A549 (cell line): ENCODE results near the gene RPRM. TPM values are rescaled to one million over a fixed set of nuclear protein-coding genes. Genes with fewer than 3 reads are reported as not detected.
"Not testable (repeated sequence)": the region's sequence is repeated elsewhere in the genome, so short reads cannot be mapped to it uniquely, and the experiment has no call there.

Source experiments
- ATAC-seq, 2 experiments: fragments of 200-7000 bp in 1 of 2; fragments of >200 bp in 1 of 2; cut with Nextera tagmentation in 1 of 2; cut with Tn5 transposase in 1 of 2; 3 replicates each; pipeline versions ENCODE4 v1.8.0 to v1.9.1; 2018 to 2020; ENCODE audit warnings: mild to moderate bottlenecking in 1 of 2, moderate library complexity in 1 of 2
- CTCF ChIA-PET: fragments of 300-600 bp; sonication (Branson Sonifier 250); formaldehyde crosslinking; extraction: SDS; loops from one replicate; lab custom pipeline; 2021; ENCODE audit warnings: antibody characterized with exemption, inconsistent platforms; lab: Yijun Ruan, JAX
- POLR2A ChIA-PET: fragments of 350-600 bp; formaldehyde crosslinking; extraction: SDS; loops from one replicate; lab custom pipeline; 2021; ENCODE audit warnings: antibody characterized with exemption, inconsistent platforms; lab: Yijun Ruan, JAX
- DNase-seq, 2 experiments: peaks; one replicate each; pipeline versions ENCODE4 v3.0.0 to v3.0.0-alpha.2; 2011 to 2016; ENCODE audit warnings: low read depth in 1 of 2, low spot score in 1 of 2
- FAIRE-seq: peaks from 2 replicates; lab custom pipeline; 2011; peaks lifted over from hg19 to GRCh38; lab: Jason Lieb, UNC
- H3K27ac ChIP-seq, 2 experiments: fragments of >200 bp; sonication (Bioruptor Twin); formaldehyde crosslinking; 3 replicates each; pipeline ENCODE4 v1.5.1; 2016 to 2017
- H3K4me1 ChIP-seq: fragments of >200 bp; sonication (Bioruptor Twin); formaldehyde crosslinking; 3 replicates; pipeline ENCODE4 v1.6.1; 2016
- H3K4me2 ChIP-seq: fragments of >200 bp; sonication (Bioruptor Twin); formaldehyde crosslinking; 3 replicates; pipeline ENCODE4 v1.6.1; 2016
- H3K4me3 ChIP-seq: fragments of >200 bp; sonication (Bioruptor Twin); formaldehyde crosslinking; 3 replicates; pipeline ENCODE4 v1.5.1; 2016
- H3K9me3 ChIP-seq: fragments of >200 bp; sonication (Bioruptor Twin); formaldehyde crosslinking; 3 replicates; pipeline ENCODE4 v1.6.1; 2016
- BHLHE40 ChIP-seq: IDR thresholded peaks from 2 replicates; pipeline ENCODE4 v1.6.1; 2012; ENCODE audit warnings: low read depth, low read length, inconsistent platforms
- CBX8 ChIP-seq: fragments of 200-600 bp; sonication (generic); IDR thresholded peaks from 2 replicates; pipeline ENCODE4 v1.6.1; 2016
- CEBPB ChIP-seq, 2 experiments: fragments of >200 bp in 1 of 2; sonication (Bioruptor Twin) in 1 of 2; formaldehyde crosslinking in 1 of 2; IDR thresholded peaks; 2 replicates each; pipeline ENCODE4 v1.6.1; 2012 to 2016
- CHD4 ChIP-seq: fragments of 200-600 bp; sonication (generic); IDR thresholded peaks from 2 replicates; pipeline ENCODE4 v1.6.1; 2016; ENCODE audit warnings: antibody characterized with exemption, mild to moderate bottlenecking, borderline replicate concordance
- EHF ChIP-seq: fragments of 250-450 bp; sonication (Bioruptor Pico); IDR thresholded peaks from 2 replicates; pipeline ENCODE4 v1.5.0; 2020; ENCODE audit warnings: mild to moderate bottlenecking
- FOSB ChIP-seq: fragments of 250-450 bp; sonication (Bioruptor Pico); IDR thresholded peaks from 2 replicates; pipeline ENCODE4 v1.5.0; 2020; ENCODE audit warnings: mild to moderate bottlenecking, moderate library complexity
- GATA3 ChIP-seq: IDR thresholded peaks from 2 replicates; pipeline ENCODE4 v1.6.1; 2012; ENCODE audit warnings: borderline replicate concordance
- HDAC2 ChIP-seq: fragments of 200-600 bp; sonication (generic); IDR thresholded peaks from 2 replicates; pipeline ENCODE4 v1.6.1; 2016
- HEYL ChIP-seq: fragments of 250-450 bp; sonication (Bioruptor Pico); IDR thresholded peaks from 2 replicates; pipeline ENCODE4 v1.8.0; 2021; ENCODE audit warnings: mild to moderate bottlenecking, moderate library complexity
- HOXA7 ChIP-seq: fragments of 250-450 bp; sonication (Bioruptor Pico); IDR thresholded peaks from 2 replicates; pipeline ENCODE4 v1.5.0; 2020; ENCODE audit warnings: mild to moderate bottlenecking, moderate library complexity
- JUN ChIP-seq, 2 experiments: fragments of >200 bp; sonication (Bioruptor Twin); formaldehyde crosslinking; IDR thresholded peaks; 2 replicates in 1 of 2; 3 replicates in 1 of 2; pipeline ENCODE4 v1.6.1; 2016 to 2017
- JUNB ChIP-seq: fragments of >200 bp; sonication (Bioruptor Twin); formaldehyde crosslinking; IDR thresholded peaks from 2 replicates; pipeline ENCODE4 v1.6.1; 2016
- KDM5A ChIP-seq: fragments of 200-600 bp; sonication (generic); IDR thresholded peaks from 2 replicates; pipeline ENCODE4 v1.6.1; 2016; ENCODE audit warnings: antibody characterized with exemption, mild to moderate bottlenecking
- NPAS2 ChIP-seq: fragments of 250-450 bp; sonication (Bioruptor Pico); IDR thresholded peaks from 2 replicates; pipeline ENCODE4 v1.8.0; 2022; ENCODE audit warnings: mild to moderate bottlenecking, moderate library complexity, borderline replicate concordance
- NR3C1 ChIP-seq: fragments of >200 bp; sonication (Bioruptor Twin); formaldehyde crosslinking; IDR thresholded peaks from 3 replicates; pipeline ENCODE4 v1.6.1; 2017
- PHF8 ChIP-seq: fragments of 200-600 bp; sonication (generic); IDR thresholded peaks from 2 replicates; pipeline ENCODE4 v1.6.1; 2016; ENCODE audit warnings: low read depth, mild to moderate bottlenecking, antibody characterized with exemption, moderate library complexity, borderline replicate concordance
- POLR2A ChIP-seq: IDR thresholded peaks from 2 replicates; pipeline ENCODE4 v1.6.1; 2012; ENCODE audit warnings: mild to moderate bottlenecking, low read length
- RNF2 ChIP-seq: fragments of 200-600 bp; sonication (generic); IDR thresholded peaks from 2 replicates; pipeline ENCODE4 v1.6.1; 2016; ENCODE audit warnings: low read depth, mild to moderate bottlenecking, antibody characterized with exemption, moderate library complexity, borderline replicate concordance
- SMC3 ChIP-seq: fragments of >200 bp; sonication (Bioruptor Twin); formaldehyde crosslinking; IDR thresholded peaks from 3 replicates; pipeline ENCODE4 v1.6.1; 2018; ENCODE audit warnings: inconsistent platforms
- ZC3H11A ChIP-seq: fragments of 450-650 bp; IDR thresholded peaks from 2 replicates; pipeline ENCODE4 v1.6.1; 2014; ENCODE audit warnings: antibody characterized with exemption, mild to moderate bottlenecking
- ZSCAN20 ChIP-seq: fragments of 250-450 bp; sonication (Bioruptor Pico); IDR thresholded peaks from 2 replicates; pipeline ENCODE4 v1.8.0; 2022; ENCODE audit warnings: mild to moderate bottlenecking, moderate library complexity
- WGBS: methylation state at CpG from one replicate; pipeline ENCODE4 v1.1.6; 2017; ENCODE audit errors: missing lambda C conversion rate; 5-methylcytosine and 5-hydroxymethylcytosine counted together
- polyA plus RNA-seq, 4 experiments: library from polyadenylated mRNA; depleted of rRNA in 3 of 4; stranded (reverse); fragments of >200 nt; fragmentation: RNase III in 1 of 4; extraction: RNeasy Plus Mini Kit Qiagen cat#74134 plus additional on column Dnase treatment in 1 of 4; gene quantifications; 2 replicates in 3 of 4; 3 replicates in 1 of 4; pipeline ENCODE4 v1.2.3, GENCODE V29; 2011 to 2017
- TF ChIP-seq, protein P1 (sequence below): fragments of >200 bp; sonication (Bioruptor Twin); formaldehyde crosslinking; IDR thresholded peaks from 3 replicates; pipeline ENCODE4 v1.5.1; 2016
- TF ChIP-seq, protein P2 (sequence below): IDR thresholded peaks from 2 replicates; pipeline ENCODE4 v1.6.1; 2012
- TF ChIP-seq, protein P3 (sequence below): fragments of >200 bp; sonication (Bioruptor Twin); formaldehyde crosslinking; IDR thresholded peaks from 2 replicates; pipeline ENCODE4 v1.6.1; 2016
- TF ChIP-seq, protein P4 (sequence below): fragments of 250-450 bp; sonication (Bioruptor Pico); IDR thresholded peaks from 2 replicates; pipeline ENCODE4 v1.5.0; 2021; ENCODE audit warnings: mild to moderate bottlenecking, moderate library complexity, borderline replicate concordance
- TF ChIP-seq, protein P5 (sequence below): IDR thresholded peaks from 2 replicates; pipeline ENCODE4 v1.6.1; 2012; ENCODE audit warnings: low read depth, borderline replicate concordance
- TF ChIP-seq, protein P6 (sequence below): fragments of >200 bp; sonication (Bioruptor Twin); formaldehyde crosslinking; IDR thresholded peaks from 3 replicates; pipeline ENCODE4 v1.6.1; 2016

Gene RPRM
- polyA plus RNA-seq, 2 of the 4 experiments (the other 2 are of a cell fraction): not detected

DNA sequence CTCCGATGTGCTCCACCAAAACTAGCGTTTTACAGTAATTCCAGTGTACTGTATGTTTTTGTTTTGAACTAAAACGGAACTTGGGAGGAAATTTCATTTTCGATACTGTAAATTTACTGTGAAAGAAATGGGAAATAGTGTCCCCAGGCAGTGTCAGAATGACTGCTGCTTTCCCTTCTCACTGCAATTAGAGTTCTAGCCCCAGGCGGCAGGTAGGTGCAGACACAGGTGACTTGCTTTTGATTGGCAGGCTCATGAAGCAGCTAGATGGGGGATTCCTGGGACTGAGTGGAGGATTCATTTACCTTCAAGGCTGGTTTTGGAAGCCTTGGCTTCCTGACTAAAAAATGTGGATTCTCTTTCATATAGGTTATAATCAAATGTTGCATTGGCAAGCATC is 27.0 kb downstream of the RPRM start:
- Histone ChIP-seq H3K4me2 (no peak overlapping the region), H3K9me3 (no peaks in the 10 kb centered on the region), H3K4me3 (no peak overlapping the region), H3K27ac (no peak overlapping the region), H3K4me1 (no peaks in the 10 kb centered on the region)
- CTCF ChIA-PET: no interaction called here
- FAIRE-seq (no peak), DNase-seq (no peak), ATAC-seq (no peak)
- WGBS: 35% methylated on average over 5 of the region's 5 CpGs
- POLR2A ChIA-PET: no interaction called here
- TF ChIP-seq, protein P1, sequence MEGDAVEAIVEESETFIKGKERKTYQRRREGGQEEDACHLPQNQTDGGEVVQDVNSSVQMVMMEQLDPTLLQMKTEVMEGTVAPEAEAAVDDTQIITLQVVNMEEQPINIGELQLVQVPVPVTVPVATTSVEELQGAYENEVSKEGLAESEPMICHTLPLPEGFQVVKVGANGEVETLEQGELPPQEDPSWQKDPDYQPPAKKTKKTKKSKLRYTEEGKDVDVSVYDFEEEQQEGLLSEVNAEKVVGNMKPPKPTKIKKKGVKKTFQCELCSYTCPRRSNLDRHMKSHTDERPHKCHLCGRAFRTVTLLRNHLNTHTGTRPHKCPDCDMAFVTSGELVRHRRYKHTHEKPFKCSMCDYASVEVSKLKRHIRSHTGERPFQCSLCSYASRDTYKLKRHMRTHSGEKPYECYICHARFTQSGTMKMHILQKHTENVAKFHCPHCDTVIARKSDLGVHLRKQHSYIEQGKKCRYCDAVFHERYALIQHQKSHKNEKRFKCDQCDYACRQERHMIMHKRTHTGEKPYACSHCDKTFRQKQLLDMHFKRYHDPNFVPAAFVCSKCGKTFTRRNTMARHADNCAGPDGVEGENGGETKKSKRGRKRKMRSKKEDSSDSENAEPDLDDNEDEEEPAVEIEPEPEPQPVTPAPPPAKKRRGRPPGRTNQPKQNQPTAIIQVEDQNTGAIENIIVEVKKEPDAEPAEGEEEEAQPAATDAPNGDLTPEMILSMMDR: no peak
- no peak for TF ChIP-seq SMC3
- TF ChIP-seq CHD4: no peak
- TF ChIP-seq, protein P2, sequence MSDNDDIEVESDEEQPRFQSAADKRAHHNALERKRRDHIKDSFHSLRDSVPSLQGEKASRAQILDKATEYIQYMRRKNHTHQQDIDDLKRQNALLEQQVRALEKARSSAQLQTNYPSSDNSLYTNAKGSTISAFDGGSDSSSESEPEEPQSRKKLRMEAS: no peak
- no peak for TF ChIP-seq ZSCAN20
- no peak for TF ChIP-seq NPAS2 (CRISPR knock-in tag)
- TF ChIP-seq, protein P3, sequence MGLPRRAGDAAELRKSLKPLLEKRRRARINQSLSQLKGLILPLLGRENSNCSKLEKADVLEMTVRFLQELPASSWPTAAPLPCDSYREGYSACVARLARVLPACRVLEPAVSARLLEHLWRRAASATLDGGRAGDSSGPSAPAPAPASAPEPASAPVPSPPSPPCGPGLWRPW: no peak
- TF ChIP-seq HDAC2: no peak
- TF ChIP-seq, protein P4, sequence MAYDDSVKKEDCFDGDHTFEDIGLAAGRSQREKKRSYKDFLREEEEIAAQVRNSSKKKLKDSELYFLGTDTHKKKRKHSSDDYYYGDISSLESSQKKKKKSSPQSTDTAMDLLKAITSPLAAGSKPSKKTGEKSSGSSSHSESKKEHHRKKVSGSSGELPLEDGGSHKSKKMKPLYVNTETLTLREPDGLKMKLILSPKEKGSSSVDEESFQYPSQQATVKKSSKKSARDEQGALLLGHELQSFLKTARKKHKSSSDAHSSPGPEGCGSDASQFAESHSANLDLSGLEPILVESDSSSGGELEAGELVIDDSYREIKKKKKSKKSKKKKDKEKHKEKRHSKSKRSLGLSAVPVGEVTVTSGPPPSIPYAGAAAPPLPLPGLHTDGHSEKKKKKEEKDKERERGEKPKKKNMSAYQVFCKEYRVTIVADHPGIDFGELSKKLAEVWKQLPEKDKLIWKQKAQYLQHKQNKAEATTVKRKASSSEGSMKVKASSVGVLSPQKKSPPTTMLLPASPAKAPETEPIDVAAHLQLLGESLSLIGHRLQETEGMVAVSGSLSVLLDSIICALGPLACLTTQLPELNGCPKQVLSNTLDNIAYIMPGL (CRISPR knock-in tag): no peak
- TF ChIP-seq, protein P5, sequence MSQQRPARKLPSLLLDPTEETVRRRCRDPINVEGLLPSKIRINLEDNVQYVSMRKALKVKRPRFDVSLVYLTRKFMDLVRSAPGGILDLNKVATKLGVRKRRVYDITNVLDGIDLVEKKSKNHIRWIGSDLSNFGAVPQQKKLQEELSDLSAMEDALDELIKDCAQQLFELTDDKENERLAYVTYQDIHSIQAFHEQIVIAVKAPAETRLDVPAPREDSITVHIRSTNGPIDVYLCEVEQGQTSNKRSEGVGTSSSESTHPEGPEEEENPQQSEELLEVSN: no peak
- no peak for TF ChIP-seq CEBPB (IDR thresholded peaks at IDR 0.05)
- TF ChIP-seq JUN (IDR thresholded peaks at IDR 0.05): no peak
- TF ChIP-seq HEYL (CRISPR knock-in tag): no peak
- TF ChIP-seq, protein P6, sequence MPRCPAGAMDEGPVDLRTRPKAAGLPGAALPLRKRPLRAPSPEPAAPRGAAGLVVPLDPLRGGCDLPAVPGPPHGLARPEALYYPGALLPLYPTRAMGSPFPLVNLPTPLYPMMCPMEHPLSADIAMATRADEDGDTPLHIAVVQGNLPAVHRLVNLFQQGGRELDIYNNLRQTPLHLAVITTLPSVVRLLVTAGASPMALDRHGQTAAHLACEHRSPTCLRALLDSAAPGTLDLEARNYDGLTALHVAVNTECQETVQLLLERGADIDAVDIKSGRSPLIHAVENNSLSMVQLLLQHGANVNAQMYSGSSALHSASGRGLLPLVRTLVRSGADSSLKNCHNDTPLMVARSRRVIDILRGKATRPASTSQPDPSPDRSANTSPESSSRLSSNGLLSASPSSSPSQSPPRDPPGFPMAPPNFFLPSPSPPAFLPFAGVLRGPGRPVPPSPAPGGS: no peak
- no peak for TF ChIP-seq PHF8
- TF ChIP-seq EHF (CRISPR knock-in tag): no peak

DNA sequence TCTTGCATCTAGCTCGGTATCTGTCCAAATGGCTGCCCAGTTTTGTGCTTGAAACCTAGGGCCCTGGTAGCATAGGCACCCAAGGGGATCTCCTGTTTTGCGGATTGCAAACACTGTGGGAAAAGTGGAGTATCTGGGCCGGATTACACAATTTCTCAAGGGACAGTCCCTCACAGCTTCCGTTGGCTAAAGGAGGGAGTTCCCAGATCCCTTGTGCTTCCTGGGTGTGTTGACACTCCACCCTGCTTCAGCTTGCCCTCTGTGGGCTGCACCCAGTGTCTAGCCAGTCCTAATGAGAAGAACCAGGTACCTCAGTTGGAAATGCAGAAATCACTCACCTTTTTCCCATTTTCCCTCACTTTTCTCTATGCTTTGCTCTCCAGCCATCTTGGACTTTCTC is 35.5 kb downstream of the RPRM start:
- no peak for ATAC-seq
- WGBS: 8% methylated on average over 3 of the region's 4 CpGs
- TF ChIP-seq POLR2A (no peak), JUNB (no peak), BHLHE40 (no peak), HEYL (CRISPR knock-in tag) (no peak), FOSB (no peak), CBX8 (no peak), CEBPB (IDR thresholded peaks at IDR 0.05) (no peak), ZC3H11A (no peak), GATA3 (no peak), KDM5A (no peak), NR3C1 (no peak), HOXA7 (CRISPR knock-in tag) (no peak), RNF2 (no peak), PHF8 (no peak)
- TF ChIP-seq, protein P4 (CRISPR knock-in tag): no peak
- no peak overlapping the region for H3K4me3 ChIP-seq
- no peak for FAIRE-seq
- no peak overlapping the region for H3K4me2 ChIP-seq
- ChIA-PET CTCF (no interaction called here), POLR2A (no interaction called here)
- no peaks in the 10 kb centered on the region for H3K4me1 ChIP-seq
- DNase-seq: no peak
- H3K27ac ChIP-seq: no peak overlapping the region
- no peaks in the 10 kb centered on the region; the same call in 2 of the 3 replicates for H3K9me3 ChIP-seq

DNA sequence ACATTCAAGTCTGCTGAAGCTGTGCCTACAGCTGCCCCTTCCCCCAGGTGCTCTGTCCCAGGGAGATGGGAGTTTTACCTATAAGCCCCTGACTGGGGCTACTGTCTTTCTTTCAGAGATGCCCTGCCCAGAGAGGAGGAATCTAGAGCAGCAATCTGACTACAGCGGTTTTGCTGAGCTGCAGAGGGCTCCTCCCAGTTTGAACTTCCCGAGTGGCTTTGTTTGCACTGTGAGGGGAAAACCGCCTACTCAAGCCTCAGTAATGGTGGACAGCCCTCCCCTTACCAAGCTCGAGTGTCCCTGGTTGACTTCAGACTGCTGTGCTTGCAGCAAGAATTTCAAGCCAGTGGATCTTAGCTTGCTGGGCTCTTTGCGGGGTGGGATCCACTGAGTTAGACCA is 35.9 kb downstream of the RPRM start:
- H3K27ac ChIP-seq, DNase-seq, H3K4me1 ChIP-seq, POLR2A ChIA-PET, ATAC-seq, FAIRE-seq, H3K4me3 ChIP-seq, H3K4me2 ChIP-seq, H3K9me3 ChIP-seq: not testable (repeated sequence)
- CTCF ChIA-PET: interaction anchor here (1.1 kb wide), 1 partner anchor 28 kb away, joined by 4 read pairs; no protein-coding TSS in a partner anchor
- WGBS: 10% methylated on average over 4 of the region's 5 CpGs
